ENCODE measurements around the gene TUBGCP5. TPM values are rescaled to one million over a fixed set of nuclear protein-coding genes. Genes with fewer than 3 reads are reported as not detected.

TUBGCP5 gene
- polyA plus RNA-seq, 1 experiment, result 10.9 TPM

GRCh38 chr15:22952796-22953579 is 86.4 kb downstream of the TUBGCP5 start:
- ChIA-PET POLR2A (interaction anchor here (0.5 kb wide), 1 partner anchor 11 kb away, joined by 9 read pairs; no protein-coding TSS in a partner anchor), CTCF (no interaction called here)
- TF ChIP-seq CTCF (IDR thresholded peaks at IDR 0.05; ENCODE audit: insufficient read depth, low read depth, low read length), result no peak
- Histone ChIP-seq H3K27me3 (ENCODE audit: control insufficient read depth, insufficient read depth, low read length) (no peaks in the 10 kb centered on the region), H3K4me3 (ENCODE audit: low read depth, low read length) (no peak overlapping the region), H3K36me3 (ENCODE audit: control insufficient read depth, insufficient read depth, low read length) (peaks cover 1% of the 10 kb centered on the region; the same call in 1 of the 2 replicates)
- no peak for DNase-seq (ENCODE audit: low read depth)

GRCh38 chr15:22951381-22952280 is 87.7 kb downstream of the TUBGCP5 start:
- POLR2A ChIA-PET, result no interaction called here
- CTCF ChIA-PET, result no interaction called here
- DNase-seq (ENCODE audit: low read depth), result no peak

GRCh38 chr15:22951031-22951380 is 88.4 kb downstream of the TUBGCP5 start:
- POLR2A ChIA-PET, result no interaction called here
- TF ChIP-seq CTCF (IDR thresholded peaks at IDR 0.05; ENCODE audit: insufficient read depth, low read depth, low read length), result no peak
- CTCF ChIA-PET, result no interaction called here
- Histone ChIP-seq H3K27me3 (ENCODE audit: control insufficient read depth, insufficient read depth, low read length) (no peaks in the 10 kb centered on the region), H3K36me3 (ENCODE audit: control insufficient read depth, insufficient read depth, low read length) (peaks cover 1% of the 10 kb centered on the region; the same call in 1 of the 2 replicates), H3K4me3 (ENCODE audit: low read depth, low read length) (no peak overlapping the region)
- no peak for DNase-seq (ENCODE audit: low read depth)

More at GRCh38 chr15:22951381-22952280, 87.7 kb downstream of the TUBGCP5 start:
- H3K36me3 ChIP-seq (ENCODE audit: control insufficient read depth, insufficient read depth, low read length), result peaks cover 1% of the 10 kb centered on the region; the same call in 1 of the 2 replicates
- H3K4me3 ChIP-seq (ENCODE audit: low read depth, low read length), result no peak overlapping the region
- H3K27me3 ChIP-seq (ENCODE audit: control insufficient read depth, insufficient read depth, low read length), result no peaks in the 10 kb centered on the region
- TF ChIP-seq CTCF (IDR thresholded peaks at IDR 0.05; ENCODE audit: insufficient read depth, low read depth, low read length), result no peak

GRCh38 chr15:22950256-22950990 is 88.9 kb downstream of the TUBGCP5 start:
- peaks cover 1% of the 10 kb centered on the region; the same call in 1 of the 2 replicates for H3K36me3 ChIP-seq (ENCODE audit: control insufficient read depth, insufficient read depth, low read length)
- ChIA-PET CTCF (interaction anchor here (0.7 kb wide), 1 partner anchor 13 kb away, joined by 3 read pairs; no protein-coding TSS in a partner anchor), POLR2A (no interaction called here)
- no peaks in the 10 kb centered on the region for H3K27me3 ChIP-seq (ENCODE audit: control insufficient read depth, insufficient read depth, low read length)
- no peak for TF ChIP-seq CTCF (IDR thresholded peaks at IDR 0.05; ENCODE audit: insufficient read depth, low read depth, low read length)
- H3K4me3 ChIP-seq (ENCODE audit: low read depth, low read length), result no peak overlapping the region
- DNase-seq (ENCODE audit: low read depth), result no peak

Other genes with a start within 250 kb of the TUBGCP5 start
- 46.6 and 67.5 TPM in 2 replicates for gene NIPA2, start 200.9 kb downstream of the TUBGCP5 start, polyA plus RNA-seq (2011; rRNA removed)
- gene CYFIP1, start 59.2 kb downstream of the TUBGCP5 start, polyA plus RNA-seq (2011; rRNA removed), result 89.9 and 93.4 TPM in 2 replicates
- not detected in 2 replicates for gene GOLGA6L1, start 97.3 kb upstream of the TUBGCP5 start, polyA plus RNA-seq (2011; rRNA removed)

Measured in BJ (cell line).